Nephron (organoid): ENCODE measurements around the gene HOXA3.
A peak's percentile ranks its signal among the peaks of the same experiment; 100 is the strongest.

Experiments
- H3K27ac Mint-ChIP-seq, 3 experiments: 2 replicates each; pipeline ENCODE4 v1.8.0; 2020; ENCODE audit warnings: mixed read lengths in 3 of 3, mild to moderate bottlenecking in 2 of 3, moderate library complexity in 1 of 3
- H3K27me3 Mint-ChIP-seq: 2 replicates; pipeline ENCODE4 v1.8.0; 2021; ENCODE audit warnings: low read depth, mild to moderate bottlenecking, moderate library complexity, mixed read lengths
- H3K36me3 Mint-ChIP-seq: 2 replicates; pipeline ENCODE4 v1.8.0; 2020; ENCODE audit warnings: low read depth, mixed read lengths
- H3K4me1 Mint-ChIP-seq: 2 replicates; pipeline ENCODE4 v1.8.0; 2020; ENCODE audit warnings: mixed read lengths
- H3K4me3 Mint-ChIP-seq, 3 experiments: 2 replicates each; pipeline ENCODE4 v1.8.0; 2020; ENCODE audit warnings: mild to moderate bottlenecking in 3 of 3, mixed read lengths in 3 of 3, moderate library complexity in 2 of 3
- H3K9me3 Mint-ChIP-seq: 2 replicates; pipeline ENCODE4 v1.8.0; 2020; ENCODE audit warnings: mixed read lengths
- CTCF ChIP-seq, 3 experiments: fragments of 200-600 bp; sonication (generic); IDR thresholded peaks; one replicate each; pipeline ENCODE4 v1.5.0; 2021; ENCODE audit warnings: antibody characterized with exemption in 3 of 3; ENCODE audit not compliant: unreplicated experiment in 3 of 3

Gene HOXA3

GRCh38 chr7:27157702-27158431 lies 5.5 kb upstream of the HOXA3 start:
- Mint-ChIP-seq H3K27ac (peak overlapping the region; percentile 97 to 100 (median 99)), H3K9me3 (no peaks in the 10 kb centered on the region), H3K27me3 (peaks cover 4% of the 10 kb centered on the region), H3K4me3 (peak overlapping the region; percentile 84 to 95 (median 86)), H3K36me3 (peaks cover 26% of the 10 kb centered on the region), H3K4me1 (peaks cover 49% of the 10 kb centered on the region)
- TF ChIP-seq CTCF (IDR thresholded peaks at IDR 0.05; ENCODE audit: unreplicated experiment in 3 of 3): no peak

- H3K9me3 Mint-ChIP-seq: no peaks in the 10 kb centered on the region
- H3K27me3 Mint-ChIP-seq: peaks cover 4% of the 10 kb centered on the region
- TF ChIP-seq CTCF (IDR thresholded peaks at IDR 0.05; ENCODE audit: unreplicated experiment in 3 of 3): no peak
- H3K4me1 Mint-ChIP-seq: peaks cover 50% of the 10 kb centered on the region
- H3K4me3 Mint-ChIP-seq: peak overlapping the region; percentile 84 to 95 (median 86)
- peaks cover 18% of the 10 kb centered on the region for H3K36me3 Mint-ChIP-seq
- H3K27ac Mint-ChIP-seq: peak overlapping the region; percentile 97 to 100 (median 99)
These were observed 4.7 kb upstream of the HOXA3 start for GRCh38 chr7:27156916-27157701.

- H3K9me3 Mint-ChIP-seq: no peaks in the 10 kb centered on the region
- peaks cover 50% of the 10 kb centered on the region for H3K4me1 Mint-ChIP-seq
- H3K27ac Mint-ChIP-seq: peak within 1 kb of the TSS; percentile 97 to 100 (median 99)
- TF ChIP-seq CTCF (IDR thresholded peaks at IDR 0.05; ENCODE audit: unreplicated experiment in 3 of 3): no peak
- peak within 1 kb of the TSS; percentile 95 to 98 (median 96) for H3K4me3 Mint-ChIP-seq
- peaks cover 4% of the 10 kb centered on the region for H3K27me3 Mint-ChIP-seq
- peaks cover 18% of the 10 kb centered on the region for H3K36me3 Mint-ChIP-seq
These were observed 4.1 kb upstream of the HOXA3 start, which contains the start of gene HOXA7 for GRCh38 chr7:27156508-27156898. TSS of gene HOXA7 (minus strand) at chr7:27156675. CDS start at chr7:27156545, 130 bp downstream.

GRCh38 chr7:27155816-27156507 lies 3.6 kb upstream of the HOXA3 start:
- H3K4me1 Mint-ChIP-seq: peaks cover 50% of the 10 kb centered on the region
- H3K36me3 Mint-ChIP-seq: peaks cover 22% of the 10 kb centered on the region
- no peak for TF ChIP-seq CTCF (IDR thresholded peaks at IDR 0.05; ENCODE audit: unreplicated experiment in 3 of 3)
- peaks cover 4% of the 10 kb centered on the region for H3K27me3 Mint-ChIP-seq
- no peaks in the 10 kb centered on the region for H3K9me3 Mint-ChIP-seq
- H3K4me3 Mint-ChIP-seq: peak overlapping the region; percentile 95 to 98 (median 96)
- H3K27ac Mint-ChIP-seq: peak overlapping the region; percentile 97 to 100 (median 99)

DNA sequence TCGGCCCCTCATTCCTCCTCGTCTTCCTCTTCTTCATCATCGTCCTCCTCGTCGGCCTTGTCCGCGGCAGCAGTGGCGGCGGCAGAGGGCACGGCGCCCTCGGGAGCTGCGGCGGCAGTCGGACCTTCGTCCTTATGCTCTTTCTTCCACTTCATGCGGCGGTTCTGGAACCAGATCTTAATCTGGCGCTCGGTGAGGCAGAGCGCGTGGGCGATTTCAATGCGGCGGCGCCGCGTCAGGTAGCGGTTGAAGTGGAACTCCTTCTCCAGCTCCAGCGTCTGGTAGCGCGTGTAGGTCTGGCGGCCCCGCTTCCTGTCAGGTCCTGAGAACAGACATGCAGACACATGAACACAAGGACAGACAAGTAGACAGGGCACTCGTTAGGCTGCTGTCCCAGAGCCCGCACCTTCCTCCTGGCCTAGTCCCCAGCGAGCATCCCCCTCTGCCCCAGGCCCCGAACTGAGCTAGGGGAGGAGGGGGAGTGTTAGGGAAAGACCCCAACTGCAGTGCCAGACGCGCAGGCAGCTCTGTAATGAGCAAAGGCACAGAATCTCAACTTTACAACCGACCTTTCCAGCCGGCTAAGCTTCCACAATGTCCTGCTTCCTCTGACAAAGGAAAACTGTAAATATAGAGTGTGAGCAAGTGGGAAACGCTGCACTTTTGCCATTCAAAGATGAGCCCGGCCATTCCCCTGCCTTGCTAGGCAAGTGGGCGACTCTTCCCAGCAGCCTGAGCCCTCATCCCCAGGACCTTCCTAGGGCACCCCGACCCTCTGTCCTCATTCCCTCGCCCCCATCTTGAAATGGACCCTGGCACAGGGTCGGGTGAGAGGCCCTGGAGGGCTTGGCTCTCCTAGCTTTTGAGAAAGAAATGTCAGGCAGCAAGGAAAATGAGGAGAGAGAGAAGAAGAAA lies 2.8 kb upstream of the HOXA3 start:
- Mint-ChIP-seq H3K27me3 (peaks cover 4% of the 10 kb centered on the region), H3K36me3 (peaks cover 30% of the 10 kb centered on the region), H3K4me3 (peak overlapping the region; percentile 95 to 98 (median 96)), H3K27ac (peak overlapping the region; percentile 97 to 100 (median 99)), H3K9me3 (no peaks in the 10 kb centered on the region), H3K4me1 (peaks cover 55% of the 10 kb centered on the region)
- TF ChIP-seq CTCF (IDR thresholded peaks at IDR 0.05; ENCODE audit: unreplicated experiment in 3 of 3): no peak
